ENCODE results near the gene KRTAP12-2. TPM values are rescaled to one million over a fixed set of nuclear protein-coding genes. Genes with fewer than 3 reads are reported as not detected.

Gene KRTAP12-2
- total RNA-seq, 3 donors from 2014 or later = not detected

DNA sequence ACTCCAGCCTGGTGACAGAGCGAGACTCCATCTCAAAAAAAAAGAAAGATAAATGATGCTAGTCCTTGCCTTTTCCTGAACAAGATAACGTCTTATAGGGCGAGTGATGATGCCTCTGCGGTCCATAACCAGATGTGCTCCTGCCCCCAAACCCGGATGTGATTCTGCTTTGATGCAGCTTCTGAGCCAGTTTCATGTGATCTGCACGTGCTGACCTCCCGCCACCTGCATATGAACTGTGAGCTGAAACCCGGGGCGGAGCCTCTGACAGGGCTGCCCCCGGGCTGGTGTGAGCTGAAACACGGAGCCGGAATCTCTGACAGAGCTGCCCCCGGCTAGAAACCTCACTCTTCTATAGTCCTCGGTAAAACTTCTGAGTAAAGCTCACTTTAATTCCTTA is 13.6 kb downstream of the KRTAP12-2 start:
- Histone ChIP-seq H3K36me3 (no peaks in the 10 kb centered on the region), H3K27ac (no peak overlapping the region), H3K9me3 (peaks cover 11 to 14% of the 10 kb centered on the region in 2 donors), H3K27me3 (peaks cover 0 to 19% of the 10 kb centered on the region in 2 donors), H3K4me3 (no peak overlapping the region), H3K4me1 (no peaks in the 10 kb centered on the region)
- DNase-seq (ENCODE audit: low spot score in 2 of 2) = no peak
- intact Hi-C loops (cut with DNase I; ENCODE audit: low total_unique reads) = no loop called here
- TF ChIP-seq POLR2A (IDR thresholded peaks at IDR 0.05) (no peak), POLR2AphosphoS5 (IDR thresholded peaks at IDR 0.05) (no peak)
- TF ChIP-seq, protein P1, sequence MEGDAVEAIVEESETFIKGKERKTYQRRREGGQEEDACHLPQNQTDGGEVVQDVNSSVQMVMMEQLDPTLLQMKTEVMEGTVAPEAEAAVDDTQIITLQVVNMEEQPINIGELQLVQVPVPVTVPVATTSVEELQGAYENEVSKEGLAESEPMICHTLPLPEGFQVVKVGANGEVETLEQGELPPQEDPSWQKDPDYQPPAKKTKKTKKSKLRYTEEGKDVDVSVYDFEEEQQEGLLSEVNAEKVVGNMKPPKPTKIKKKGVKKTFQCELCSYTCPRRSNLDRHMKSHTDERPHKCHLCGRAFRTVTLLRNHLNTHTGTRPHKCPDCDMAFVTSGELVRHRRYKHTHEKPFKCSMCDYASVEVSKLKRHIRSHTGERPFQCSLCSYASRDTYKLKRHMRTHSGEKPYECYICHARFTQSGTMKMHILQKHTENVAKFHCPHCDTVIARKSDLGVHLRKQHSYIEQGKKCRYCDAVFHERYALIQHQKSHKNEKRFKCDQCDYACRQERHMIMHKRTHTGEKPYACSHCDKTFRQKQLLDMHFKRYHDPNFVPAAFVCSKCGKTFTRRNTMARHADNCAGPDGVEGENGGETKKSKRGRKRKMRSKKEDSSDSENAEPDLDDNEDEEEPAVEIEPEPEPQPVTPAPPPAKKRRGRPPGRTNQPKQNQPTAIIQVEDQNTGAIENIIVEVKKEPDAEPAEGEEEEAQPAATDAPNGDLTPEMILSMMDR (IDR thresholded peaks at IDR 0.05) = no peak

GRCh38 chr21:44650973-44651675 is 15.6 kb downstream of the KRTAP12-2 start:
- intact Hi-C loops (cut with DNase I; ENCODE audit: low total_unique reads) = no loop called here
- TF ChIP-seq, protein P1 (IDR thresholded peaks at IDR 0.05) = no peak
- TF ChIP-seq POLR2AphosphoS5 (IDR thresholded peaks at IDR 0.05) = no peak
- no peak for TF ChIP-seq POLR2A (IDR thresholded peaks at IDR 0.05)
- DNase-seq (ENCODE audit: low spot score in 2 of 2) = no peak

GRCh38 chr21:44650265-44650972 is 16.3 kb downstream of the KRTAP12-2 start:
- Histone ChIP-seq H3K36me3 (no peaks in the 10 kb centered on the region), H3K27ac (no peak overlapping the region), H3K4me3 (no peak overlapping the region), H3K27me3 (peaks cover 0 to 33% of the 10 kb centered on the region in 2 donors), H3K9me3 (peaks cover 1 to 8% of the 10 kb centered on the region in 2 donors), H3K4me1 (no peaks in the 10 kb centered on the region)
- TF ChIP-seq POLR2A (IDR thresholded peaks at IDR 0.05) = no peak
- TF ChIP-seq, protein P1 (IDR thresholded peaks at IDR 0.05) = no peak
- no peak for TF ChIP-seq POLR2AphosphoS5 (IDR thresholded peaks at IDR 0.05)
- intact Hi-C loops (cut with DNase I; ENCODE audit: low total_unique reads) = no loop called here
- DNase-seq (ENCODE audit: low spot score in 2 of 2) = no peak

More at GRCh38 chr21:44650973-44651675, 15.6 kb downstream of the KRTAP12-2 start:
- Histone ChIP-seq H3K9me3 (peaks cover 2 to 11% of the 10 kb centered on the region in 2 donors), H3K27ac (no peak overlapping the region), H3K4me3 (no peak overlapping the region), H3K4me1 (no peaks in the 10 kb centered on the region), H3K36me3 (no peaks in the 10 kb centered on the region), H3K27me3 (peaks cover 0 to 33% of the 10 kb centered on the region in 2 donors)

DNA sequence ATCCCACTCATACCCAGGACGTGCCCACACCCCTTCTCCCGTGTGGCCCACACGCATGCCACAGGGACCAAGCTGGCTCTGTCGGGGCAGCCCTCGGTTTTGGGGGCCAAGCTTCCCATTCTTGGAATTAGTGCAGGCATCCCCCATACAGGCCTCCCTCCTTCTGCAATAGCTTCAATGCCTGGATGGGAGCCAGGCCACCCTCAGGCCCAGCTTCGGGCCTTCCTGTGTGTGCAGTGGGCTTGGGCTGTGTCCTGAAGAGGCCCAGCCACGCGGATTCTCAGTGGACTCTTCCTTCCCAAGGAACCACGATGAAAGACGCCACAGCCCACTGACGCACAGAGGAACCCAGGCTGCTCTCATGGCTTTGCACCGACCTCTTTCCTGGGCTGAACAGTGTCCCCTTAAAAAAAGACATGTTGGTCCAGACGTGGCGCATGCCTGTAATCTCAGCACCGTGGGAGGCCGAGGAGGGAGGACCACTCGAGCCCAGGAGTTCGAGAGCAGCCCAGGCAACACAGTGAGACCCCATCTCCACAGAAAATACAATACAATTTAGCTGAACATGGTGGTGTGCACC is 17.1 kb downstream of the KRTAP12-2 start:
- H3K27ac ChIP-seq = no peak overlapping the region
- H3K4me1 ChIP-seq = no peaks in the 10 kb centered on the region
- no peak for DNase-seq (ENCODE audit: low spot score in 2 of 2)
- TF ChIP-seq, protein P1 (IDR thresholded peaks at IDR 0.05) = no peak
- TF ChIP-seq POLR2A (IDR thresholded peaks at IDR 0.05) = no peak
- H3K9me3 ChIP-seq = peaks cover 9 to 13% of the 10 kb centered on the region in 2 donors
- intact Hi-C loops (cut with DNase I; ENCODE audit: low total_unique reads) = no loop called here
- no peaks in the 10 kb centered on the region for H3K36me3 ChIP-seq
- peaks cover 0 to 33% of the 10 kb centered on the region in 2 donors for H3K27me3 ChIP-seq
- no peak overlapping the region for H3K4me3 ChIP-seq
